Bladder microvascular endothelial cell (primary cell): ENCODE data around the gene DDX3Y. TPM values are rescaled to one million over a fixed set of nuclear protein-coding genes. Genes with fewer than 3 reads are reported as not detected.

Source experiments
- total RNA-seq: library from RNA; depleted of rRNA; stranded (reverse); fragments of >200 nt; gene quantifications from 2 replicates; pipeline ENCODE4 v1.2.3, GENCODE V29; 2014

Gene DDX3Y
- total RNA-seq: 34.6 and 114 TPM in 2 replicates

GRCh38 chrY:12904618-12905516 is at the start of gene DDX3Y:
Gene DDX3Y (plus strand): TSS chrY:12904868. CDS start chrY:12904937, 69 bp downstream.

Other genes with a start within 250 kb of the DDX3Y start
- 6.8 and 24.0 TPM in 2 replicates for gene USP9Y, start 203.6 kb upstream of the DDX3Y start, total RNA-seq